Renal cortex interstitium (tissue), 15 donors: Measurements from ENCODE around the gene DDAH1. TPM values are rescaled to one million over a fixed set of nuclear protein-coding genes. Genes with fewer than 3 reads are reported as not detected.
"Not testable (repeated sequence)": the region's sequence is repeated elsewhere in the genome, so short reads cannot be mapped to it uniquely, and the experiment has no call there.

ENCODE experiments used
- DNase-seq, 11 donors: peaks; one replicate each; pipeline ENCODE4 v3.0.0-alpha.2; 2013; ENCODE audit warnings: low read depth in 9 of 11, low spot score in 4 of 11; ENCODE audit errors: extremely low read depth in 1 of 11
- long read RNA-seq, 16 experiments: transcript quantifications; one replicate each; lab custom pipeline, GENCODE V29; 2026
- polyA plus RNA-seq, 3 donors: library from polyadenylated mRNA; unstranded; fragments of 120-200 nt; gene quantifications; one replicate each; pipeline ENCODE4 v1.2.1, GENCODE V29; 2013; ENCODE audit not compliant: insufficient read length in 3 of 3

The DDAH1 gene
- polyA plus RNA-seq = 100 to 1,000 TPM; 109 to 131 (median 126) TPM
- long read RNA-seq, donor 1, transcript DDAH1-201 (6 exons, 3,920 nt) = major isoform, 24 of 31 reads
- long read RNA-seq, donor 1, partial matches to known transcripts = 5 of 31 reads
- long read RNA-seq, donor 1, other reads (novel, unspliced or antisense) = 0 of 31 reads
- long read RNA-seq, donor 2, transcript DDAH1-201 (6 exons, 3,920 nt) = major isoform, 22 of 28 reads
- long read RNA-seq, donor 2, partial matches to known transcripts = 5 of 28 reads
- long read RNA-seq, donor 2, other reads (novel, unspliced or antisense) = 0 of 28 reads
- long read RNA-seq, donor 3, transcript DDAH1-201 (6 exons, 3,920 nt) = major isoform, 31 of 154 reads
- long read RNA-seq, donor 3, partial matches to known transcripts = 37 of 154 reads
- long read RNA-seq, donor 3, other reads (novel, unspliced or antisense) = 84 of 154 reads
- long read RNA-seq, donor 4, transcript DDAH1-201 (6 exons, 3,920 nt) = major isoform, 13 of 18 reads
- long read RNA-seq, donor 4, partial matches to known transcripts = 5 of 18 reads
- long read RNA-seq, donor 4, other reads (novel, unspliced or antisense) = 0 of 18 reads
- long read RNA-seq, donor 5 = 0 reads
- long read RNA-seq, donor 6, transcript DDAH1-201 (6 exons, 3,920 nt) = major isoform, 46 of 47 reads
- long read RNA-seq, donor 6, partial matches to known transcripts = 0 of 47 reads
- long read RNA-seq, donor 6, other reads (novel, unspliced or antisense) = 0 of 47 reads
- long read RNA-seq, donor 7, transcript DDAH1-201 (6 exons, 3,920 nt) = major isoform, 19 of 25 reads
- long read RNA-seq, donor 7, partial matches to known transcripts = 5 of 25 reads
- long read RNA-seq, donor 7, other reads (novel, unspliced or antisense) = 0 of 25 reads
- long read RNA-seq, donor 8, transcript DDAH1-201 (6 exons, 3,920 nt) = major isoform, 36 of 50 reads
- long read RNA-seq, donor 8, partial matches to known transcripts = 12 of 50 reads
- long read RNA-seq, donor 8, other reads (novel, unspliced or antisense) = 0 of 50 reads
- long read RNA-seq, donor 9, transcript DDAH1-201 (6 exons, 3,920 nt) = major isoform, 28 of 30 reads
- long read RNA-seq, donor 9, partial matches to known transcripts = 0 of 30 reads
- long read RNA-seq, donor 9, other reads (novel, unspliced or antisense) = 0 of 30 reads
- long read RNA-seq, donor 10, transcript DDAH1-201 (6 exons, 3,920 nt) = major isoform, 28 of 35 reads
- long read RNA-seq, donor 10, partial matches to known transcripts = 7 of 35 reads
- long read RNA-seq, donor 10, other reads (novel, unspliced or antisense) = 0 of 35 reads
- long read RNA-seq, donor 11, transcript DDAH1-201 (6 exons, 3,920 nt) = major isoform, 23 of 23 reads
- long read RNA-seq, donor 11, partial matches to known transcripts = 0 of 23 reads
- long read RNA-seq, donor 11, other reads (novel, unspliced or antisense) = 0 of 23 reads
- long read RNA-seq, donor 12, transcript DDAH1-201 (6 exons, 3,920 nt) = major isoform, 16 of 16 reads
- long read RNA-seq, donor 12, partial matches to known transcripts = 0 of 16 reads
- long read RNA-seq, donor 12, other reads (novel, unspliced or antisense) = 0 of 16 reads
- long read RNA-seq, donor 13, transcript DDAH1-201 (6 exons, 3,920 nt) = major isoform, 47 of 75 reads
- long read RNA-seq, donor 13, partial matches to known transcripts = 28 of 75 reads
- long read RNA-seq, donor 13, other reads (novel, unspliced or antisense) = 0 of 75 reads
- long read RNA-seq, donor 14, transcript DDAH1-201 (6 exons, 3,920 nt) = major isoform, 26 of 26 reads
- long read RNA-seq, donor 14, partial matches to known transcripts = 0 of 26 reads
- long read RNA-seq, donor 14, other reads (novel, unspliced or antisense) = 0 of 26 reads
- long read RNA-seq, donor 15, transcript DDAH1-201 (6 exons, 3,920 nt) = major isoform, 12 of 21 reads
- long read RNA-seq, donor 15, partial matches to known transcripts = 9 of 21 reads
- long read RNA-seq, donor 15, other reads (novel, unspliced or antisense) = 0 of 21 reads
- long read RNA-seq, donor 16, transcript DDAH1-201 (6 exons, 3,920 nt) = major isoform, 66 of 946 reads
- long read RNA-seq, donor 16, partial matches to known transcripts = 771 of 946 reads
- long read RNA-seq, donor 16, other reads (novel, unspliced or antisense) = 105 of 946 reads

DNA sequence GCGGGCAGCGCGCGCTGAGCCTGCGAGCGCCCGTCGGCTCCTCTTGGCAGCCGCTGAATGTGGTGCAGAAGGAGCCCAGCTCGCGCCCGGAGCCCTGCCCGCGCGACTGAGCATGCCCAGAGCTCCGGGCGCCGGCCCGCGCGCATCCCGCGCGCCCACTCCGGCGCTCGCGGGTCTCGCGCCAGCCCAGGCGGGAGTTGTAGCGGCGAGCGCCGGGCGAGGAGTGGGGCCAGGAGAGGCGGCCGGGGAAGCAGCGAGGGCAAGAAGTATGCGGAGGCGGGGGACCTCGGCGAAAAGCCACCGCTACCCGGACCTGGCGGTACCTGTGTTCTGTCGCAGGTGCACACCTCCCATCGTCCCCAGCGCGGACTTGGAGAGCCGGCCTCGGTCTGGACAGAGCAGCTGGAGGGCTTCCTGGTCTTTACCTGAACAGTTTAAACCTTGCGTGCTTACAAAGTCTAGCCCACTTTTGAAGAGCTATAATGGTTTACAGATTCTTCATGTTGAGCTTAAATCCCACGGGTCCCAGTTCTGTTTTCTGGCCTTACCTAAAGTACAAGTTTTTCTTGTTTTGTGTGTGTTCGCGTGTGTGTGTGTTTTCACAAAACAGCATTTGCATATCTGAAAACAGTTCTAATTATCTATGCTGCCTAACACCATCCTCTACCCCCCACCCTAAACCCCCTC, at the start of gene DDAH1:
Gene DDAH1 (minus strand): TSS at position 61 of the 687 bp plus-strand sequence. CDS start 114 bp downstream, outside the sequence.
- DNase-seq = peak in 9 of 11 donors; percentile 39 to 66 (median 55)

DNA sequence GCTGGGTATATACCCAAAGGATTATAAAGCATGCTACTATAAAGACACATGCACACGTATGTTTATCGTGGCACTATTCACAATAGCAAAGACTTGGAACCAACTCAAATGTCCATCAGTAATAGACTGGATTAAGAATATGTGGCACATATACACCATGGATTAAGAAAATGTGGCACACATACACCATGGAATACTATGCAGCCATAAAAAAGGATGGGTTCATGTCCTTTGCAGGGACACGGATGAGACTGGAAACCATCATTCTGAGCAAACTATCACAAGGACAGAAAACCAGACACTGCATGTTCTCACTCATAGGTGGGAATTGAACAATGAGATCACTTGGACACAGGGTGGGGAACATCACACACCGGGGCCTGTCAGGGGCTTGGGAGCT, 49.0 kb upstream of the DDAH1 start:
- DNase-seq = not testable (repeated sequence)

DNA sequence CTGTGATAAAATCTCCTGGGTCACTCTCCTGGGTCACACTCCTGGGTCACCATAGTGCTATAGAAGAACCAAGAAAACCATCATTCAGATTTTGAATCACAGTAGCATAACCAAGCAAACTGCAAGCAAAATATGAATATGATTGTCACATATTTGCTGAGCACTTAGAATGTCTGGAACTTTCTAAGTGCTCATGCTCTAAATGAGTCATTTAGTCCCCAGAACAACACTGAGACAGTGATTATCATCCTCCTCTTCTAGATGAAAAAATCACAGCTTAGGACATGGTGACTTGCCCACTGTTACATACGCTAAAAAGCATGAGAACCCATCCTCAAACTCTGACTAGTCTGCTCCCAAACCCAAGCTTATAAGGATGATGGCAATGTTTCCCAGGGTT, 39.5 kb upstream of the DDAH1 start:
- no peak for DNase-seq

DNA sequence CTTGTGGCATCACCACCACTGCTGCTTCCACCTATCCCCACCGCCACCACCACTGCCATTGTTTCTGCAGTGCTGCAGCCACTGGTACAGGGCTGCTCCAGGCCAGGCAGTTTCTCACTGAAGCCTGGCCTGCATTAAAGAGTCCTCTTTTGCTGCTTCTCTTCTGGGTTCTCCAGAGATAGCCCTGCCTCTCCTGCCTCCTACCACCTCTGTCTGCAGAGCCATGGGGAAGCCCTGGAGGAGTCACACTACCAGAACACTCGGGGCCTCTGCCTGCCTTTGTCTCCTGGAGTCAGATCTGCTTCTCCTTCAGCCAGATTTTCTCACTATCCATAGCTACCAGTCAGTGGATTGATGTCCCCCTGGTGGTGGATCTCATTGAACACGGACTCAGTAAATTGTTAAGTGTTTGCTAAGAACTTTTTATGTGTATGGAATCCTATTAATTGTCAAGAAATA, 37.7 kb upstream of the DDAH1 start:
- DNase-seq = peak; percentile 17 to 64 (median 41)

DNA sequence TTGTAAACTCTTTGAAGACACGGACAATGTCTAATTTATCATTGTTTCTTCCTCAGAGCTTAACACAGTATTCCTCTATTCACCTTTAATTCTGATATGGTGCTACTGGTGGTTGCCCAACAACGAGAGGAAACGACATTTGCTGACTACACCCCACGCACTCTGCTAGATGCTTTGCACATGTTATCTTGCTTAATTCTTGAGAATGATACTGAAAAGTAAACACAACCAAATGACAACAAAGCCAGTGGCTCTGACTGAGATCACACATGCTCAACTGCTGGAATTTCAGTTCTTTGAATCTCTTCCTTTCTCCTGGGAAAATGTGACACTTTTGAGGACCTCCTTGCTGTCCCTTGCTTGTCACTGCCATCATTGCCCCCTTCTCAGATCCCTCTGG, 37.2 kb upstream of the DDAH1 start:
- DNase-seq = no peak

DNA sequence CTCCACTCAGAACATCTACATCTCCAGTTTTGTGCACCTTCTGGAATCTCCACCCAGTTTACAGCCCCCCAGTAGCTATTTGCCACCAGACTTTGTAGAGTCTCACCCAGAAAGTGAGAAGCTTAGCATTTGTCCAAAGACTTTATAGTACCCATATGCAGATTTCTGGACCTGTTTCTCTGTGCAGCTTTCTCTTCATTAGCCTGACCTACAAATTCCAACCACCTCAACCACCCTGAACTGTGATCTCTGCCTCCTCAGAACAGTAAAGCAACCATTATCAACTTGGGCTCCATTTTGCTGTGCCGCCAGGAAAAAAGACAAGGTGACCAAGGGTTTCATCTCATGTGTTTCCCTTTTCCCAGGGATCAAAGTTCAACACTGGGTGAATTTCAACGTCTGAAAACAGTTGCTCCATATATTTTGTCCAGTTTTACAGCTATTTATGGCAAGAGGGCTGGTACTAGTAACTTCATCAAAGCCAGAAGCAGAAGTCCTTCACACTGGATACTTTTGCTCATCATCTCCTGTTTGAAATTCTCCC, 36.5 kb upstream of the DDAH1 start:
- DNase-seq = no peak

DNA sequence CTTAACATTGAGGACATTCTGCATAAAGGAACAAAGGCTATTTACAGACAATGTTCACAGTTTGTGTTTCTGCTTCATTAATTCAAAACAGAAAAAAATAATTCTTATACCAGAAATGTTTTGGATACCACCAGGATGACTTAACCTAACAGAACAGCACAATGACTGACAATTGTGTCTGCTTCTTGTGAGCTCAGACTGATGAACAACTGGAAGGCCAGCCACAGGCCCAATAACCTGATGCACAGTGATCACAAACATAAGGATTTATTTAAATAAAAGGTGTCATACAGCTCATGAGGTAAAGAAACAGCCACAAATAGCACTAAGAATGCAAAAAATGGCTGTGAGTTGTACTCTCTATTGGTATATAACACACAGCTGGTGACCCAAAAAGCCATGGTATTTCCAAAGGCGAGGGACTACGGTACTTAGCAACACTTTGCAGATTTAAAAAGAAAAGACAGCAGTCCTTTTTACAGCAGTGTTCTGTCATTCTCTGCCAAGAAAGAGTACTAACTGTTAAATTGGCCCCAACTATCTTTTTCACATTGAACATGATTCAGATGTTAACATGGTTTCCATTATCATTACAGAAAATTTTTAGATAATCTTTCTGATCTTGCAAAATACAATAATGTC, 32.1 kb upstream of the DDAH1 start:
- no peak for DNase-seq

DNA sequence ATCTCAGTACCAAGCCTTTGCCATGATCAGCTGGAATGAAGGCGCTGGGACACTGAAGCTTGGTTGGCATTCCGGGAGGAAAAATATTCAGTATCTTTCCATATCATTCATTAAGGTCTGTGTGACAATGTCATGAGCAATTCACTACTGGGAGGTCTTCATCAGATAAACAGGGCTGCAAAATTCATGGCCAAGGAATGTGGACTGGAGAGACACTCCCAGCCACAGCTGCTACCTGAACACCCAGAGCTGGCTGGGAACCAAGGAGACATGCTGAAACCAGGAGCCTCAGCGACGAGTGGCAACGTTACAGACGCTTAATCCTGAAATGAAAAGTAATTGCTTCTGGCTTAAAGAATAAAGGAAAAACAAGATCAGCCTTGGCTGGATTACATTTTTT, 30.6 kb upstream of the DDAH1 start:
- no peak for DNase-seq

DNA sequence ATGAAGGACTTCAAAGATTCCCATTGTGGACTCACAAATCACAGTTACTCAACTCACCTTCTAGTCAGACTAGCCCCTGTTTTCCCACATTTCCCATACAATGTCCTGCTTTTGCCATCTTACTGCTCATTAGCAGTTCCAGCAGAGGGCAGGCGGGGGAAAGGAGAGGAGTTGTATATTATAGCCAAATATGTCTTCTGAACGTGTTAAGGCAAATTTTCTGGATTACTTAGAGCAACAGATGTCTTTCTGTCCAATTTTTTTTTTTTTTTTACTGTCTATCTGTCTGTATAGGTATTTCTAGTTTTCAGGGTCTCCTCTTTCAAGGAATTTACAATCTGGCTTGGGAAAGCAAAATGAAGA, 29.9 kb upstream of the DDAH1 start:
- no peak for DNase-seq

DNA sequence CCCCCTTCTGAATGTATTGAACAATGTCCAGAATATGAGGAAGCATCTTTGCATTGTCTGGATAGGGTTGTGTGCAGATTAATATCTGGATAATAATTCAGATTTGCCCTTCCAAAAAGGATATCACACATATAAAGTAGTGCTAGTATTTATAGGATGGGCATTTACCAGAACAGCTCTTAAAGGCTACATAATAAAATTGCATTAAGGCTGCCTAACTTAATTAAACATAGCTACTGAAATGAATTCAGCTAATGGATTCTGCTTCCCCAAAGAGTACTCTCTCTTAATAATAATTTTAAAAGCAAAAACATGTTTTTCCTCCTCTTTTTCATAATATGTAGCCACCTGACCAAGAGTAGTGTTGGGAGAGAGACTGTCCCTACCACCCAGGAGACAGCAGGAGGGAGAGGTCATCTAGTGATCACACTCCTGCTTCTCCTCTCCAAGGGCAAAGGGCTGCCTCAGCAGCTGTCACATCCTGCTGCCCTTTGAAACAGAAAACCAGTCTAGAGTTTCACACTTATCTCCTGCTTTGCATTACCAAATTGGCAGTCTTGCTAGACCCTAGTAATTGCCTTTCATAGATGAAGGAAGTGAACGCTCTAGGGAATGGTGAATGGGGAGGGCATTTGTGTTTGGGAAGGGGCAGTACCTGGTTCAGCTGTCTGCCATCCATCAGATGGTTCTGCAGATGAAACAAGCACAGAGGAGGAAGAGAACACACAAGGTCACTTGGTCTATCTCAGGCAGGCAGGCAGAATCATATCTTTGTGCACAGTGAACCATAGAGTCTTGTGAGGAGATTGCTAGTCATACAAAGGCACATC, 29.3 kb upstream of the DDAH1 start:
- no peak for DNase-seq

DNA sequence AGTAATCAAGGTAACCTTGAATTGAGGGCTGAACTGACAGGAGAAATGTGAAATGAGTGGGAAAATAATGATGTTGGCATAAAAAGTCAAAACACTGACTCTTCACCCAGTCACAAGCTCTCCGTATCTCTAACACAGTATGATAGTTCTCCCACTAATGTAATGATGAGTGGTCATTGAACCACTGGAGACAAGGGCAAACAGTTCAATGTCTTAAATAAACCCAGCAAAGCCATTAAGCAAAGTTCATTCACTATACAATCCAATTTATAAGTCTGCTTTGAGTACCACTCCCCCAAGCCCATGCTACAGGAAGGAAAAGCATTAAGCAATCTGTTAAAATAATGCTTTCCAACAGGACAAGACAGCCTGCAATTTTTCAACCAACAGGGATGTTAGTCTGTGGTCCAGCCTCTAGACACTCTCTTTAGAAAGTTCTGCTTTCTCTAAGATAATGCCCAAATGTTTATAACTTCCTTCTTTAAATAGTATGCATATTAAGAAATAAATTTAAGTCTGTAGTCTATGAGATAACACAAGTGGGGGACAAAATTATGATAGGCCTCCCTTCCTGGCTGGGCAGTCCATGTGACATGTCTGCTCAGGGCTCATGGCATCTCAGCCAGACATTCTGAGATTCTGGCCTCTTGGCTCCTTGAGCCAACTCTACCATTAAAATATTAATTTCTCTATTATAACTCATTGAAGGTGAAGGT, 25.5 kb upstream of the DDAH1 start:
- no peak for DNase-seq

DNA sequence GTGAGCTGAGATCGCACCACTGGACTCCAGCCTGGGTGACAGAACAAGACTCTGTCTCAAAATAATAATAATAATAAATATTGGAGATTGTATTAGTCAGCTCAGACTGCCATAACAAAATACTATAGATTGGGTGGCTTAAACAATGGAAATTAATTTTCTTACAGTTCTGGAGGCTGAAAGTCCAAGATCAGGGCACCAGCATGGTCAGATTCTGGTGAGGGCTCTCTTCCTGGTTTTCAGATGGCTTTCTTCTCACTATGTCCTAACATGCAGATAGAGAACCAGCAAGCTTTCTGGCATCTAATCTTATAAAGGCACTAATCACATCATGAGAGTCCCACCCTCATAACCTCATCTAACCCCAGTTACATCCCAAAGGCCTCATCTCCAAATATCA, 23.2 kb upstream of the DDAH1 start:
- DNase-seq = no peak

DNA sequence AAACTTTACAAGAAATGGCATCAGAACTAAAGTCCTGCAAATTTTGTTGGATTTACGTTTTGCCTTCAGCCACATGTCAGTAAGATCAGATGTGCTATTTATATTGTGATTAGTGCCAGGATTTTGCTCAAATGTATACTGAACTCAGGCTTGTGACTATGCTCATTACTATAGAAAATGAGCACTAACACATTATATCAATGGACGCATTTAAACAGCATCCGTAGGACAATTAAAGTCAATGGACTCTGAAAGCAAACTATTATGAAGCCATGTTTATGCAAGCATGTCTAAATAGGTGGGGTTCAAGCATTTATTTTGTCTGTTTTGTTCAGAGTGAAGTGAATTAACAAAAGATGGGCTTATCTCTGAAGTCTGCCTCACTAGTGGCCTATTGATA, 20.6 kb upstream of the DDAH1 start:
- DNase-seq = no peak

DNA sequence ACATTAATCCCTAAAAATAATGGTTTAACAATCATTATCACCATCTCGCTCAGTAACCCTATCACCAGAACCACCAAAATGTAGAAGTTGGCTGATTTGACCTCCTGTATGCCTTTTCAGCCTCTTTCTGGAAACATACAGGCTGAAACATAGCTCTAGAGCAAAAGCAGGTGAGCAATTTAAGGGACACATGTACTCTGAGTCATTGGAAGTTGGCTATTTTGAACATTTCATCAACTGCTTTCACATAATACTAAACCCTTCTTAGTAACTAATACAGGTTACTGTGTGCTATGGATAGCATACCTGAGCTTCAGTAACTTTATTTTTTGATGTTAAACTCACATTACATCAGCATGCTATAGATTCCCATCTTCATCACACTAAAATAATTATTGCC, 19.8 kb upstream of the DDAH1 start:
- no peak for DNase-seq

DNA sequence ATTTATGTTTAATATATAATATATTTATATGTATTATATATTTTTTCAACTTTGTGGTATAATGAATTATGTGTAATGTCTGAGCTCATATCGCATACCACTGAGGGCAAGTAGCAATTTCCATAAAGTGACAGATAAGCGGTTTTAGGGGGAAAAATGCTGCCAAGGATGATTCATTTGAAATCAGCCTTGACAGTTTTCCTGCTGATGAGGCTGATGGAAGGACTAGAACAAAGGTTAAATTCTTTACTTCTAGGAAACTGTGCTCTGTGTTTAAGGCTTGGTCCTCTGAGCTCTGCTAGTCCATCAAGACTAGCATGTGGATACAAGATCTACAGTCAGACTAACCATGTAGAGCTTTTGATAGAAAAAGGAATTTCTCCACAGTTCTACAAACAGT, 19.3 kb upstream of the DDAH1 start:
- DNase-seq = no peak
